ENCODE measurements around the gene HCRT.

DNA sequence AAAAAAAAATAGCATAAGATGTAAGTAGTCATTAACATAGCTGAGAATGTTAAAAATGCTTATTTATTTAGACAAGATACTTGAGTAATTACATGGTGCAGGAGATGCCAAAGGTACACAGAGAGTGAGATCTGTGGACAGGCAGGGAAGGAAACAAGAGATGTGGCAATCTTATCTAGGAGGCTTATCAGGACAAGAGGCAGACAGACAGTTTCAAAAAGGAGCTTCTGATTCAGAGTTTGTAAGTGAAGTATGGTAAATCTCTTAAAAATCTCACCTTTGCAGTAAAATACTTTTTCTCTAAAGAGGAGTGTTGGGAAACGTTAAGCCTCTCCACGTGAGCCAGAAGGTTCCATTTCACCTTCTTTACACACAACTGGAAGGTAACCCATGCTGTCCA is 28.9 kb upstream of the HCRT start:
- TF ChIP-seq, protein P1, sequence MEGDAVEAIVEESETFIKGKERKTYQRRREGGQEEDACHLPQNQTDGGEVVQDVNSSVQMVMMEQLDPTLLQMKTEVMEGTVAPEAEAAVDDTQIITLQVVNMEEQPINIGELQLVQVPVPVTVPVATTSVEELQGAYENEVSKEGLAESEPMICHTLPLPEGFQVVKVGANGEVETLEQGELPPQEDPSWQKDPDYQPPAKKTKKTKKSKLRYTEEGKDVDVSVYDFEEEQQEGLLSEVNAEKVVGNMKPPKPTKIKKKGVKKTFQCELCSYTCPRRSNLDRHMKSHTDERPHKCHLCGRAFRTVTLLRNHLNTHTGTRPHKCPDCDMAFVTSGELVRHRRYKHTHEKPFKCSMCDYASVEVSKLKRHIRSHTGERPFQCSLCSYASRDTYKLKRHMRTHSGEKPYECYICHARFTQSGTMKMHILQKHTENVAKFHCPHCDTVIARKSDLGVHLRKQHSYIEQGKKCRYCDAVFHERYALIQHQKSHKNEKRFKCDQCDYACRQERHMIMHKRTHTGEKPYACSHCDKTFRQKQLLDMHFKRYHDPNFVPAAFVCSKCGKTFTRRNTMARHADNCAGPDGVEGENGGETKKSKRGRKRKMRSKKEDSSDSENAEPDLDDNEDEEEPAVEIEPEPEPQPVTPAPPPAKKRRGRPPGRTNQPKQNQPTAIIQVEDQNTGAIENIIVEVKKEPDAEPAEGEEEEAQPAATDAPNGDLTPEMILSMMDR (IDR thresholded peaks at IDR 0.05), result no peak
- TF ChIP-seq EZH2 (IDR thresholded peaks at IDR 0.05), result no peak
- no peak for TF ChIP-seq EZH2phosphoT487 (IDR thresholded peaks at IDR 0.05)

All from neural progenitor cell (in vitro differentiated cells).